Neural progenitor cell (in vitro differentiated cells): ENCODE measurements around the gene MSH3. TPM values are rescaled to one million over a fixed set of nuclear protein-coding genes. Genes with fewer than 3 reads are reported as not detected.

Experiments used
- DNase-seq: peaks from one replicate; pipeline ENCODE4 v3.0.0-alpha.2; 2016; ENCODE audit warnings: low spot score
- H2AFZ ChIP-seq: fragments of 200-600 bp; sonication (generic); replicated peaks from 2 replicates; pipeline ENCODE4 v1.6.1; 2016; ENCODE audit warnings: antibody characterized with exemption
- H3F3A ChIP-seq: fragments of 200-600 bp; sonication (generic); 2 replicates; pipeline ENCODE4 v1.6.1; 2016; ENCODE audit warnings: antibody characterized with exemption, low read depth
- H3K27ac ChIP-seq: fragments of 200-600 bp; sonication (generic); 2 replicates; pipeline ENCODE4 v1.5.1; 2016; ENCODE audit warnings: mild to moderate bottlenecking
- H3K27me3 ChIP-seq: fragments of 200-600 bp; sonication (generic); 2 replicates; pipeline ENCODE4 v1.6.1; 2016; ENCODE audit warnings: mild to moderate bottlenecking, moderate library complexity
- H3K36me3 ChIP-seq: fragments of 200-600 bp; sonication (generic); 2 replicates; pipeline ENCODE4 v1.5.1; 2016
- H3K4me1 ChIP-seq: fragments of 200-600 bp; sonication (generic); 2 replicates; pipeline ENCODE4 v1.6.1; 2016; ENCODE audit warnings: mixed run types
- H3K4me2 ChIP-seq: fragments of 200-600 bp; sonication (generic); 2 replicates; pipeline ENCODE4 v1.6.1; 2016
- H3K4me3 ChIP-seq: fragments of 200-600 bp; sonication (generic); 2 replicates; pipeline ENCODE4 v1.5.1; 2016
- H3K79me2 ChIP-seq: fragments of 200-600 bp; sonication (generic); 2 replicates; pipeline ENCODE4 v1.6.1; 2016; ENCODE audit warnings: low read depth
- H3K9ac ChIP-seq: fragments of 200-600 bp; sonication (generic); 2 replicates; pipeline ENCODE4 v1.6.1; 2016
- H3K9me3 ChIP-seq: fragments of 200-600 bp; sonication (generic); 2 replicates; pipeline ENCODE4 v1.5.1; 2016; ENCODE audit warnings: low read depth
- H4K20me1 ChIP-seq: fragments of 200-600 bp; sonication (generic); 2 replicates; pipeline ENCODE4 v1.6.1; 2016; ENCODE audit warnings: low read depth
- H3K27ac Mint-ChIP-seq: 3 replicates; pipeline ENCODE4 v1.8.0; 2021; ENCODE audit warnings: mixed read lengths
- H3K27me3 Mint-ChIP-seq: 2 replicates; pipeline ENCODE4 v1.8.0; 2022; ENCODE audit warnings: low read depth, mild to moderate bottlenecking, inconsistent platforms, moderate library complexity, mixed read lengths; ENCODE audit not compliant: insufficient read depth
- H3K36me3 Mint-ChIP-seq: 3 replicates; pipeline ENCODE4 v1.8.0; 2021; ENCODE audit warnings: mixed read lengths
- H3K4me1 Mint-ChIP-seq: 3 replicates; pipeline ENCODE4 v1.8.0; 2021; ENCODE audit warnings: mixed read lengths
- H3K4me3 Mint-ChIP-seq: 3 replicates; pipeline ENCODE4 v1.8.0; 2021; ENCODE audit warnings: mild to moderate bottlenecking, moderate library complexity, mixed read lengths
- H3K9me3 Mint-ChIP-seq: 3 replicates; pipeline ENCODE4 v1.8.0; 2020; ENCODE audit warnings: mixed read lengths
- CTCF ChIP-seq: fragments of 200-600 bp; sonication (generic); IDR thresholded peaks from 2 replicates; pipeline ENCODE4 v1.5.1; 2017; ENCODE audit warnings: antibody characterized with exemption, mild to moderate bottlenecking
- EZH2 ChIP-seq: fragments of 200-600 bp; sonication (generic); IDR thresholded peaks from 2 replicates; pipeline ENCODE4 v1.6.1; 2017; ENCODE audit warnings: antibody characterized with exemption, mild to moderate bottlenecking, moderate library complexity
- EZH2phosphoT487 ChIP-seq: fragments of 200-600 bp; sonication (generic); IDR thresholded peaks from 2 replicates; pipeline ENCODE4 v1.6.1; 2017; ENCODE audit warnings: antibody characterized with exemption
- total RNA-seq: library from RNA; depleted of rRNA; stranded (reverse); fragments of >200 nt; gene quantifications from 2 replicates; pipeline ENCODE4 v1.2.3, GENCODE V29; 2015; ENCODE audit warnings: low replicate concordance

MSH3 gene
- total RNA-seq, 1 donor from 2014 or later = 26.1 TPM

GRCh38 chr5:80852331-80853245, 198.1 kb downstream of the MSH3 start:
- H3K36me3 ChIP-seq = no peaks in the 10 kb centered on the region
- no peak overlapping the region for H3K27ac ChIP-seq
- H3K4me1 ChIP-seq = no peaks in the 10 kb centered on the region
- H3K9ac ChIP-seq = no peak overlapping the region
- no peak for DNase-seq
- H3K27me3 Mint-ChIP-seq = no peaks in the 10 kb centered on the region
- H3K36me3 Mint-ChIP-seq = peaks cover 32% of the 10 kb centered on the region
- no peak overlapping the region for H3K4me3 Mint-ChIP-seq
- H3K9me3 Mint-ChIP-seq = peaks cover 16% of the 10 kb centered on the region
- no peak overlapping the region for H3K4me3 ChIP-seq
- H3K9me3 ChIP-seq = peaks cover 6% of the 10 kb centered on the region
- no peaks in the 10 kb centered on the region for H3F3A ChIP-seq
- no peak overlapping the region for H3K27ac Mint-ChIP-seq
- no peak overlapping the region for H3K4me2 ChIP-seq
- H2AFZ ChIP-seq = no peak overlapping the region
- H4K20me1 ChIP-seq = no peaks in the 10 kb centered on the region
- no peaks in the 10 kb centered on the region for H3K4me1 Mint-ChIP-seq
- no peak for TF ChIP-seq CTCF
- TF ChIP-seq EZH2phosphoT487 = no peak
- no peak for TF ChIP-seq EZH2
- H3K27me3 ChIP-seq = no peaks in the 10 kb centered on the region
- H3K79me2 ChIP-seq = no peaks in the 10 kb centered on the region

GRCh38 chr5:80853413-80853812, 199.0 kb downstream of the MSH3 start:
- H3K9ac ChIP-seq = no peak overlapping the region
- H3K79me2 ChIP-seq = no peaks in the 10 kb centered on the region
- Mint-ChIP-seq H3K4me3 (no peak overlapping the region), H3K36me3 (peaks cover 31% of the 10 kb centered on the region), H3K27ac (no peak overlapping the region), H3K9me3 (peaks cover 12% of the 10 kb centered on the region), H3K4me1 (no peaks in the 10 kb centered on the region), H3K27me3 (no peaks in the 10 kb centered on the region)
- peaks cover 6% of the 10 kb centered on the region for H3K9me3 ChIP-seq
- H3F3A ChIP-seq = no peaks in the 10 kb centered on the region
- no peak overlapping the region for H2AFZ ChIP-seq
- no peaks in the 10 kb centered on the region for H3K36me3 ChIP-seq
- H3K27ac ChIP-seq = no peak overlapping the region
- H3K4me3 ChIP-seq = no peak overlapping the region
- H3K27me3 ChIP-seq = no peaks in the 10 kb centered on the region
- no peak for TF ChIP-seq CTCF
- TF ChIP-seq EZH2 = no peak
- no peak for TF ChIP-seq EZH2phosphoT487
- no peak for DNase-seq
- no peaks in the 10 kb centered on the region for H4K20me1 ChIP-seq
- no peak overlapping the region for H3K4me2 ChIP-seq
- H3K4me1 ChIP-seq = no peaks in the 10 kb centered on the region

GRCh38 chr5:80854583-80854982, 200.1 kb downstream of the MSH3 start:
- no peaks in the 10 kb centered on the region for H3K4me1 ChIP-seq
- no peak overlapping the region for H3K4me2 ChIP-seq
- H3K9me3 ChIP-seq = peaks cover 6% of the 10 kb centered on the region
- Mint-ChIP-seq H3K27me3 (no peaks in the 10 kb centered on the region), H3K9me3 (peaks cover 12% of the 10 kb centered on the region), H3K36me3 (peaks cover 27% of the 10 kb centered on the region), H3K4me1 (no peaks in the 10 kb centered on the region), H3K4me3 (no peak overlapping the region), H3K27ac (no peak overlapping the region)
- TF ChIP-seq EZH2 (no peak), CTCF (no peak), EZH2phosphoT487 (no peak)
- no peak overlapping the region for H3K9ac ChIP-seq
- no peaks in the 10 kb centered on the region for H3K27me3 ChIP-seq
- H4K20me1 ChIP-seq = no peaks in the 10 kb centered on the region
- H3K4me3 ChIP-seq = no peak overlapping the region
- no peak overlapping the region for H3K27ac ChIP-seq
- no peak overlapping the region for H2AFZ ChIP-seq
- H3K79me2 ChIP-seq = no peaks in the 10 kb centered on the region
- H3K36me3 ChIP-seq = no peaks in the 10 kb centered on the region
- DNase-seq = no peak
- H3F3A ChIP-seq = no peaks in the 10 kb centered on the region
